GM19043 (cell line): ENCODE data around the gene KCNQ4.

Experiments used
- ATAC-seq: cut with Tn5 transposase; IDR thresholded peaks from one replicate; pipeline ENCODE4 v1.9.1; 2021; ENCODE audit warnings: low read depth; ENCODE audit not compliant: unreplicated experiment

The KCNQ4 gene

DNA sequence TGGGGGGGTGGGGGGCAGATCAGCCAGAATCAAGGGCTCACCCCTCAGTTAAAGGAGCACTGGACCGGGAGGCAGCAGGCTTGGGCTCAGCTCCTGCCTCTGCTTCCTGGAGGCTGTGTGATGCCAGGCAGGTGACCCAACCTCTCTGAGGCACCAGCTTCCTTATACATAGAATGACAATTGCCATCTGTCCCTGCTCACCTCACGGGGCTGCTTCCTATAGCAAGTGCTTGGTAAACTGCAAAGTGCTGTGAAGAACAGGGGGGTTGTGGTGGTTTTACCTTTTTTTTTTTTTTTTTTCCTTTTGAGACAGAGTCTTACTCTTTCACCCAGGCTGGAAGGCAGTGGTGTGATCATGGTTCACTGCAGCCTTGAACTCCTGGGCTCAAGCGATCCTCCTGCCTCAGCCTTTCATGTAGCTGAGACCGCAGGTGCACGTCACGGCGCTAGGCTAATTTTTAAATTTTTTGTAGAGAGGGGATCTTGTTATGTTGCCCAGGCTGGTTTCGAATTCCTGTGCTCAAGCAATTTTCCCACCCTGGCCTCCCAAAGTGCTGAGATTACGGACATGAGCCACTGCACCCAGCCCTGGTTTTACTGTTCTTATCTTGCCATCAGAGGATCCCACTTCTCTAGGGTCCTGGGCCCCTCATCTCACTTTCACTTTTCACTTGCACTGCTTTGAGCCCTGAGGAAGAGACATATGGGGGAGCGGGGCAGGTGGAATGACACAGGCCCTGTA is 11.6 kb downstream of the KCNQ4 start:
- no peak for ATAC-seq

DNA sequence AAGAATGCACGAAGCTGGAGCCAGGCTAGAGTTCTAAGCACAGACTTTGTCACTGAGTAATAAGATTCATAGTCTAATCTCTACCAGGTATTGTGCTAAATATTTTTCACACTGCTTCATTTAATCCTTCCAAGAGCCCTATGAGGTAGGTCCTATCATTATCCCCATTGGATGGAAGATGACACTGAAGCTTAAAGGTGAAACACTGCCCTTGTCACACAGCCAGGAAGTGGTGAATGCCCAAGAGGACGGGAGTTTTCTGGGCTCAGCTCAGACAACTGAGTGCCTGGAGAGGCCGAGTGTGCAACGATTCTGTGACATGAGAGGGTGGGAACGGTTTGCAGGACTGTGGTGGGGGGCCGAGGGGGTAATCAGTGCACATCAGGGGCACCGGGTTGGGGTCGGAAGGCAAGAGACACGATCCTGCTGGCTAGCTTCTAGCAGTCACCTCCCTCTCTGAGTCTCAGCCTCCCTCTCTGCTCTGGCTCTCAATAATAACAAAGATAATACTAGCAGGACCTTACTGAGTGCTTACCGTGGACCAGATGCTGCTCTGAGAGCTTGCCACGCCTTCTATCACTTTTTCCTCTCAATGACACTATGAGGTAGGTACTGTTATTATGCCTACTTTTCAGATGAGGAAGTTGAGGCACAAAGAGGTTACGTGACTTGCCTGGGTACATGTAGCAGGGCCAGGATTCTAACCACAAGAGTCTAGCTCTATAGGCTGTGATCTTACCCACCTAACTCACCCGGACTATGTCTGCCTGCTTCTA is 12.4 kb downstream of the KCNQ4 start:
- ATAC-seq, result no peak

DNA sequence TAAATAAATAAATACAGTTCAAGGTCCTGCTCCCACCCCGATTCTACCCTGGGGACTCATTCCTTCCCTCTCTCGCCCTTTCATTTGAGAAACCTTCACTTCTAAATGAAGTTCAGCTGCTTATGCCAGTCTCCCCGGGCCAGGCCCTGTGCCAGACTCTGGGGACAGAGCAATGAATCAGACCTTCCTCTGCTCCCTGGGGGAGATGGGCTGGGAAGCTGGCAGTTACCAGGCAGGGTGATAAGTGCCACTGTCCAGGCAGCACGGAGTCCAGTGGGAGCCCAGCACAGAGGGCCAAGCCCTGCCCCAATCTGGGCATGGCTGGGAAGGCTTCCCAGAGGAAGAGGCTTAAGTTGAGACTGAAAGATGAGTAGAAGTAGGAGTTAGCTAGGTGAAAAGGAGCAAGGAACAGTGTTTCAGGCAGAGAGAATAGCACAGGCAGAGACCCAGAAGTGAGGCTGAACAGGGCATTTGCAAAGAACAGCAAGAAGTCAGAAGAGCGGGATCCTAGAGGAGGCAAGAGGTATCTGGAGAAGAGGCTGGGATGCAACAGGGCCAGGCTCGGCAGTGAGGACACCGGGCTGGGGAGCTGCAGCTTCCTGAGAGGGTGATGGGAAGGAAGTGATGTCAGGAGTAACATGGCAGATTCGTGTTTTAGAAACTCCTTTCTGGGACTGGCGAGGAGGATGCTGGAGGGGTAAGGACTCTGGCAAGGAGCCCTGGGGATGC is 13.5 kb downstream of the KCNQ4 start:
- no peak for ATAC-seq

DNA sequence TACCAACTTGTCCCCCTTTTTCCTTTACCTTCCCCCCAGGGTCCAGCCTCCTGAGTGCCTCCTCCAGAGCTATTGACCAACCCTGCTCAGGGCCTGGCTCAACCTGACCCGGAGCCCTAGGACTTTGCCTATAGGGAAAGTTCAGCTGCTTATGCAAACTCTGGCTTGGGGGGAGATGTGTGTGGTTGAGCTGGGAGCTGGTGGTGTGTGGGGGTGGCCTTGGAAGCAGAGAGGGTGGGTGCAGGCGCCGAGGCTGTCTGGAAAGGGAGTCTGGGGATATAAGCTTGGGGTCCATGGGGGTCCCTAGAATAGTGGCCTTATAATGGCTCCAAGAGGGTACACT is 14.1 kb downstream of the KCNQ4 start:
- ATAC-seq, result no peak

DNA sequence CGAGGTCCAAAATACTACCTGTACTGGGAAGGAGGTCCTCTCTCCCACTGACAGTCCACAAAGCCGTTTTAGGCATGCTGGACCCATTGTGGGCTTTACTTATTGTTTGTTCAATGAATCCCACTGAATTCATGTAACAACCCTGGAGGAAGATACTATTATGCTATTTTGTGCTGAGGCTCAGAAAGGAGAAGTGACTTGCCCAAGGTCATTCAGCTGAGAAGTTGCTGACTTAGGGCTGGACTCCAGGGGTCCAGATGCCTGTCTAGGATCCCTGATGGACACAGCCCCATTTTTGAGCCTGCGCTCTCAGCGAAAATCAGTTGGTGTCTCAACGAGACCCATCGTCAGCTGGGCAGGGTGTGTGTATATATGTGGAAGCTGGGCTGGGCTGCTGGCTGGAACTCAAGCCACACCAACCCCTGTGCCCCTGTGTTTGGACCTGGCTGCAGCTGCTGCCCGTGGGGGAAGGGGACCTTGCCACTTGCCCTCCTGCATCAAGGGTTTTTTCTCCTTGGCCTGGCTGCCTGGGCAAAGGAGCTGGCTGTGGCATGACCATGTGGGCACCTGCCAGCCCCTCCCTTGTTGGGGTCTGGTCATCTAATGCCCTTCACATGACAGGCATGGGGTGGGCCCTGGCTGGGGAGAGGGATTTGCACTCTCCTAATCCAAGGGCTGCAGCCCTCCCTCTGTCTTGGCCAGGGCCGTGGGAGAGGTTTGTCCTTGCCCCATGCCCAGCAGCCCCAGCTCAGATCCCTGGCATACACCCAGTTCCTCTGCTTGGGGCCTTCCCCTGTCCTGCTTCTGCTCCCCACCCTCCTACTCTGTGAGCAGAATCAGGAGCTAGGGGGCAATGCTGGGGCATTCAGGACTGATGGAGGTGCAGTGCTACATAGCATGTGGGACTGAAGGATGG is 15.0 kb downstream of the KCNQ4 start:
- no peak for ATAC-seq

DNA sequence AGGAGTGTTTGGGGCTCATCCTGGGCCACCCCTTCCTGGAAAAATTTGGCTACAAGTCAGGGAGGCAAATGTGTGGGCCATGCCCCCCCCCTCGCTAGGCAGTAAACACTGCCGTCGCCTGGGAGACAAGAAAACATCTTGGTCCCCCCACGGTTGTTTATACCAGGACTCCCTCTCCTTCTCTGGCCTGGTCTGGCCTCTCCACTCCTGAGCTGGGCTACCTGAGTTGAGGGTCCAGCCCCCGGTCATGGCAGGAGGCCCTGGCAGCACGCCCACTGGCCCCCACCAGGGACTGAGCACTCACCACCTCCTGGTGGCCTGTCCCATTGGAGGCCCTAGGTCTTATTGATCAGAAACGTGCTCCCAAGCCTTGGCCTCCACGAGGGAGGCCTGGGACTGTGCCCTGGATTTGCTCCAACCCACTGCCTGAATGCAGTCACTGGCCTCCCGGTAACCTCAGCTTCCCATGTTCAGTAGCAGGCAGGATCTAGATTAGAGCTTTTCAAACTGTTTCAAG is 15.8 kb downstream of the KCNQ4 start:
- no peak for ATAC-seq

DNA sequence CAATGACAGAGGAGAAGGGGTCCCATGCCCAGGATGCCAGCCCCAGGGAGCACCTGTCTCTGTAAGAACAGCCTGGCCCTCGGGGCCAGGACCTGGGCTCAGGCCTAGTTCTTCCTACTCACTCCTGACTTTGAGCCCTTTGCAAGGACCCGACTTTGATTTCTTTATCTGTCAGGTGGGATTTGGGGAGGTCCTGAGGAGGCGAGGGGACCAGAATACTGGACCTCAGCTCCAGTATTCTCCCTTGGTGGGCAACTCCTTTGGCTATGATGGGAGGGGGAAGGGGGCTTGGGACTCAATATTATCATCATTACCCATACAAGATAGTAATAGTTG is 18.1 kb downstream of the KCNQ4 start:
- ATAC-seq, result no peak

DNA sequence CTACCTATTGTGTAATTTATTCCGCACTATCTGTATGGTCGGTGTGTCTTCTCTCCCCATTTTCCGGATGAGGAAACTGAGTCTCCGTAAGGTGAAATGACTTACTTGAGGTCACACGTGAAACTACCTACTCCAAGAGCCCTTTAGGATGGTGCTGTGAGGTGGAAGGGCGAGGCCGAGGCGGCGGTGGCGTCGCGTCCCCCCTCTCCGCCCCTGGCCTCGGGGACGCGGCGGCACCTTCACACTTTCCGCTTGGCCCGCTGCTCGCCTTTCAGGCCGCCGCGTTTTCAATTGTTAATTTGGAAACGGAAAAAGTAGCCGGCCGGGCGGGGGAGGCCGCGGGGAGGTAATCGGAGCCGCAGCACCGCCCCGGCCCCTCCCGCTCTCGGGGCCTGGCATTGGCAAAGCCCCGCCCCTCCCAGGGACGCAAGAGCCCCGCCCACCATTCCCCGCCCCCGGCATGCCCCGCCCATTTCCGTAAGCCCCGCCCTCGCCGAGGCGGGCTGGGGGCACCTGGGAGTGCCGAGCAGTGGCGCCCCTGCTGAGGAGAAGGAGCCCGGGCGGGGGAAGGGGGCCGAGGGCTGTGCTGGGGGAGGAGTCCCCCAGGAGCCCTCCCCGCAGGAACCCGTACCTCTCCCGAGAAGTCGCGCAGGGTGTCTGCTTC is 18.6 kb downstream of the KCNQ4 start:
- ATAC-seq, result peak; percentile 70

DNA sequence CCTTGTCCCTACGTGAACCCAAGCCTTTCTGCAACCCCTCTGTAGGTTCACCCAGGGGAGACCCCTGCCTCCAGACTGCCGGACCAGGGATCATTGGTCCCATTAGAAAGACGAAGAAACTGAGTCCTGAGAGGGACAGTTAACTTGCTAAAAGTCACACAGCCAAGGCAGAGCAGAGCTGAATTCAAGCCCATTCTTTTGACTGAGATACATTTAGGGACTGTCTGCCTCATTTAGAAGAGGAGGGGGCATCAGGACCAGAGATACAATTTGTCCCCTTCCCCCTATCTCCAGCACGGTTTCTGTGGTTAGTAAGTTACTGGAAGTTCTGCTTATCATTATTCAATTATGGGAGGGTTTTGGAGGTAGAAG is 19.1 kb downstream of the KCNQ4 start:
- no peak for ATAC-seq

DNA sequence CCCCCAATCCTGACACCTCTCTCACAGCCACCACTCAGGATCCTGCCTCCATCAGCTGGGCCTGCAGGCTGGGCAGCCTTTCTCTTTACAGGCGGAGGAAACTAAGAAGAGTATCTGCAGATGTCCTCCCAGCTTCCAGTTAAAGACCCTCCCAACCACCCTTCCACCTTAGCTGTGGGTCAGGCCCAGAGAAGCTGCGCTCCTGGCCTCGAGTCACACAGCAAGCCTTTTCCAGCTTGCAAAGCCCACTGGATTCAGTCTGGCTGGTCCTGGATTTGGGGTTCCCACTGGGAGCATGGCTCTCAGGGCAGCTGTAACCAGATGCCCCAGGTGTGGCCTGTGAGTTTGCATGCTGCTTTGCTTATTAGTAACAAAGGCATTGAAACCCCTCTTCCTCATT is 19.9 kb downstream of the KCNQ4 start:
- ATAC-seq, result no peak

DNA sequence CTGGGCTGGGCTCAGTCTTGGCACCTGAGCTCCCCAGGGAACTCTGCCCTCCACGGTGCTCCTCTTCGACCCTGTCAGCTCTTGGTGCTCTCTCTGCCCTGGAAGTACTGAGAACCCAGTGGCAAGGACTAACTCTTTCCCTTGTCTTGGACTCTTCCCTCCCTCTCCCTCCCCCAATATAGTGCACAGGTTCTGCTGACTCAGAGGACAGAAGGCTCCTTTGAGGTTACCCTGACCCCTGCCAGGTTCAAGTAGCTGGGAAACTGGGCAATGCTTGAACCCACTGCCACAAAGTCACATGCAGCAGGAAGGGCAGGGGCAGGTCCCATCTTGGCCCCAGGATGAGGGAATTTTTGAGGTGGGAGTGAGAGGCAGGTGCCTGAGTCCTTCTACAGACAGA is 20.3 kb downstream of the KCNQ4 start:
- ATAC-seq, result no peak

DNA sequence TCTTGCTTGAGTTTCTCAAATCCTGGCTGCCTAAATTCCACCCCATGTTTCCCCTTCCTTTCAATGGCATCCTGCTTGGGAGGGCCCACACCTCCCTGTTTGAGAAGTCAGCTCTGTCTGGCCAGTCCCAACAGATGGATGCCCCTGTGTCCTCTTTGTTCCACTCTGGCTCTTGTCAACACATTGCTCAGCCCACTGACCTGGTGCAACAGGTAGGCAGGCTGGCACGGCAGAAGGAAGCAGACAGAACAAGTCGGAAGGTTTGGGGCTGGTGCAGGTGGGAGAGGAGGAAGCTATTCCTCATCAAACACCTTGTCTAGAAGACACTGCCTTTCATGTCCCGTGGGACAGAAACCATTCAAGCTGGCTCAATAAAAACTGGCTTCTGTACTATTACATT is 22.7 kb downstream of the KCNQ4 start:
- ATAC-seq, result no peak

DNA sequence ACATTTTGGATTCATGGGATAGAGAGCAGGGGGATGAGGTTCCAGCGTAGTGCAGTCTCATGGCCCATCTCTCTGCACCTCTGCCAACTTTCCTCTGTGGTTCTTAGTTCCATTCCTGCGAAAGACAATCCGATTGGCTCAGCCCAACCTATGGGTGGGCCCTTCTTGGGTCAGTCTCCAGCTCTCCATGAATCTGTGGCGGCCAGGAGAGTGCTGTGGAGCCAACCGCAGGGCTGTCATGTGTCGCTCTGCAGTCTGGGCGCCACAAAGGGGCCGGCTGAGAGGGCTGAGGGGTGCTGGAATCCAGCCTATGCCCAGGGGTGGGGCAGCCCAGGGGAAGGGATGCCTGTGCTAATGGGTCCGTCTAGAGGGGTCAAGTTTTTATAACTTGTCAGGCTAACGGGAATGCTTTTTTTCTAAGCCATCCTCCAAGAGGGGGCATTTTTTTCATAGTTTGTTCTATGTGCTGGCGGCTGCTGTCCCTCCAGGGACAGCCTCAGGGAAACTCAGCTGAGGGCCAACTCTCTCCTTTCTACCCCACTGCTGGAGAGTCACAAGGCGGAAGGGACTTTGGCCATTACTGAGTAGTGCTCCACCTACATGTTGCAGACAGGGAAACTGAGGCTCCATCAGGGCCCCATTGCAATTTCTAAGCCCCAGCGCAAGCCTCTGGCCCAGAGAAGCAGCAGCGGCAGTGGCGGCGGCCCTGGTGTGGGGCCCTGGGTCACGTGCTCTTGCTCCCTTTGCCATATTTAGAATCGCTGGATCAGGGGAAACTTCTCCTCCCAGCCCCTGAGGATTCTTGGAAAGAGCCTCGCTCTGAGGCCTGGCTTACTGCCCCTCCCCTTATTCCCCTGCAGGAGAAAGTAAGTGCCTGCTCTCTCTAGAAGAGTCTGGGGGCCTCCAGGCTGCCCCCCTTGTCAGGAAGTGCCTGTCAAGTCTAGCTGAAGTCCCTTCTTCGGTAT is 23.4 kb downstream of the KCNQ4 start:
- no peak for ATAC-seq

DNA sequence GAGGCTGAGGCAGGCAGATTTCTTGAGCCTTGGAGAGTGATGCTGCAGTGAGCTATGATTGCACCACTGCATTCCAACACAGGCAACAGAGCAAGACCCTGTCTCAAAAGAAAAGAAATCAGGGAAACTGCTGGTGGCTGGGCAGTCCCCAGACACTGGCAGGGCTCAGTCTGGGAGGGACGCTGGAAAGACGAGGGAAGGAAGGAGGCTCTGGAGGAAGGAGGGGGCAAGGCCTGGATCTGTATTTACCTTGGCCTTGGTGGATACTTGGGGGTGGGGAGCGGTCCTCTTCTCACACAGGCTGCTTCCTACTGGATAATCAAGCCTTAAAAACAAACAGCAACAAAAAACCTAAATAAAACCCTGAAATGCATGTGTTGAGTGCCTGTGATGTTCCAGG is 24.4 kb downstream of the KCNQ4 start:
- no peak for ATAC-seq

DNA sequence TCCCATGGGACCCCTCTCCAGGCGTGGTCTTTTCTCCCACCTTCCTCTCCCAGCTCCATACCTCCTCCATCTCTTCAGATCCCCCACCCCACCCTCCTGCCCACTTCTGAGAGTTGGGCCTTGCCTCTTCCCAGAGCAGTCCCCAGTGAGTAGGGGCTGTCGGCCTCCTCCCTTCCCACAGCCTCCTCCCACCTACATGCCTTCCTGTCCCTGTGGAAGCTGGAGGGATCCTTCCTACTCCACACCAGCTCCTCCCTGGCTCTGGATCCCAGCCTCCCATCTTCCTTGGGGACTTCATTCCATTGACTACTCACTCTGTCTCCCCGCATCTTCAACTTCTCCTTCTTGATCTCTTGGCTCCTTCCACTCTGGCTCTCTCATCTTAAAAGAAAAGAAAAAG is 24.9 kb downstream of the KCNQ4 start:
- ATAC-seq, result no peak

DNA sequence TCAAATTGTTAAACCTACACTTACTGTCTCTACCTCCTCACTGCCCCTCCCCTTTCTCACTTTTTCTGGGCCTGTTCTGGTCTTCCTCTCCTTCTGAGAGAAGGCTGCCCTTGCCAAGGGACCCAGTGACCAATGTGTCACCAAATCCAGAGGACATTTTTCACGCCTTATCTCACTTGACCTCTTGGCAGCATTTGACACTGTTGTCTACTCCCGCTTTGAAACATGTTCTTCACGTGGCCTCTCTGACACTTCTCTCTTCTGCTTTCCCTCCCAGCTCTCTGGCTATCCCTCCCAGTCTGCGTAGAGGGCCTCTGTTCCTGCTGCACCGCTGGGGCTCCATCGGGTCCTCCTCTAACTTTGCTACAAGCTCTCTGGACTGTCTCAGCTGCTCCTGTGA is 25.3 kb downstream of the KCNQ4 start:
- ATAC-seq, result no peak

DNA sequence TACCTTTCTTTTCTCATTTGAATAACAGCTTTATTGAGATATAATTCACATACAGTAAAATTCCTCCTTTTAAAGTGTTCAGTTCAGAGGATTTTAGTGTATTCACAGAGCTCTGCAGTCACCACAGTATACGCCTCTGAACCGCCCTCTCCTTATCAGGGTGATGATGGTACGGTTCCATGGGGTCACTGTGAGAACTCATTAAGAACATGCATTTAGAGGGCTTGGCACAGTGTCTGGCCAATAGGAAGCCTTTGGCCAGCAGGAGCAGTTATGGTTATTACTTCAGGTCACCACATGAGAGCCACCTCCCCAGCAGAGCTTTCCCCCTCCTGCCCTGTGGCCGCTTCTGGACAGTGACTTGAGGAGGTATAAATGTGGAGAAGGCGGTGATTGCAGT is 27.3 kb downstream of the KCNQ4 start:
- no peak for ATAC-seq

DNA sequence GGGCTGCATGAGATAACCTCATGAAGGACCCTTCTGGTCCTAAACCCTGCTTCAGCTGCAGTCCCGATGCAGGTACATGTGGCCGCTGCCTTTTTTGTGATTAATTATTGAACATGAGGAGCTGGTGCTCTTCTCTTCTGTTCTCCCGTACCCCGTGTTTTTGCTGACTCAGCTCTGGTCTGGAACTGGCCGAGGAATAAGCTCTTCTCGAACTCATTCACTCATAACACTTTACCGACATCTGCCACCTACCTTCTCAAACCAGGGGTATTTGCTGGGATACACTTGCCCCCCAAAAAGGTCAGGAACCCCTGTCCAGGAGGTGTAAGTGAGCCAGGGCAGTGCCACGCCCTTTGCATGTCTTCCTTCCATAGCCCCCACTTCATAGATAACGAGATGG is 31.8 kb downstream of the KCNQ4 start:
- no peak for ATAC-seq

DNA sequence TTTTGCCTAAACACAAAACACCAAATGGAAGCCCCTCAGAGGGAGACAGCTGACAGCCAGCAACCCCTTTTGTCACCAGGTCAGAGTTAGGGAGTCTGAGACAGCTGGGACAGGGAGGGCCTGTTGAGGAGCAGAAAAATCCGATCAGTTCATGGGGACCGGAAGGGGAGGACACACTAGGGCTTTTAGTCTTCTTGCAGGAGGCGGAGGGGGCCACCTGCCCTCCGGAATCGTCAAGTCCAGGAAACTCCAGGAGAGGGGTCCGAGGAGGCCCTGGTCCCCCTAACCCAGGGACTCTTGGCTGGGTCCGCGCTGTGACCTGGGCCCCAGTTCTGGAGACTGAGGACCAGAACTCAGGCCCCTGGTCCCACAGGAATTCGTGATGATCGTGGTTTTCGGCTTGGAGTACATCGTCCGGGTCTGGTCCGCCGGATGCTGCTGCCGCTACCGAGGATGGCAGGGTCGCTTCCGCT is 34.2 kb downstream of the KCNQ4 start:
- ATAC-seq, result peak; percentile 30
